Osteocyte (in vitro differentiated cells): ENCODE measurements around the gene GRM4. TPM values are rescaled to one million over a fixed set of nuclear protein-coding genes. Genes with fewer than 3 reads are reported as not detected.

Experiments used
- DNase-seq: peaks from one replicate; pipeline ENCODE4 v3.0.0; 2021; ENCODE audit warnings: mixed read lengths; ENCODE audit not compliant: unreplicated experiment; ENCODE audit errors: extremely low spot score
- H3K27ac Mint-ChIP-seq: one replicate; pipeline ENCODE4 v1.8.0; 2021; ENCODE audit warnings: mild to moderate bottlenecking, mixed read lengths; ENCODE audit not compliant: unreplicated experiment
- H3K27me3 Mint-ChIP-seq: one replicate; pipeline ENCODE4 v1.8.0; 2021; ENCODE audit warnings: mixed read lengths; ENCODE audit not compliant: unreplicated experiment
- H3K36me3 Mint-ChIP-seq: one replicate; pipeline ENCODE4 v1.8.0; 2021; ENCODE audit warnings: mixed read lengths; ENCODE audit not compliant: unreplicated experiment
- H3K4me1 Mint-ChIP-seq: one replicate; pipeline ENCODE4 v1.8.0; 2021; ENCODE audit warnings: mixed read lengths; ENCODE audit not compliant: unreplicated experiment
- H3K4me3 Mint-ChIP-seq: one replicate; pipeline ENCODE4 v1.8.0; 2021; ENCODE audit warnings: mild to moderate bottlenecking, moderate library complexity, mixed read lengths; ENCODE audit not compliant: unreplicated experiment
- H3K9me3 Mint-ChIP-seq: one replicate; pipeline ENCODE4 v1.8.0; 2021; ENCODE audit warnings: mixed read lengths; ENCODE audit not compliant: unreplicated experiment
- total RNA-seq: library from RNA; stranded (reverse); gene quantifications from 2 replicates; pipeline ENCODE4 v1.2.1, GENCODE V29; 2021
- TF ChIP-seq, protein P1 (sequence below): fragments of 200-600 bp; sonication (generic); IDR thresholded peaks from 2 replicates; pipeline ENCODE4 v1.5.0; 2021; ENCODE audit warnings: antibody characterized with exemption, mild to moderate bottlenecking, moderate library complexity

Gene GRM4
- total RNA-seq, 1 donor from 2014 or later = 0.40 TPM

DNA sequence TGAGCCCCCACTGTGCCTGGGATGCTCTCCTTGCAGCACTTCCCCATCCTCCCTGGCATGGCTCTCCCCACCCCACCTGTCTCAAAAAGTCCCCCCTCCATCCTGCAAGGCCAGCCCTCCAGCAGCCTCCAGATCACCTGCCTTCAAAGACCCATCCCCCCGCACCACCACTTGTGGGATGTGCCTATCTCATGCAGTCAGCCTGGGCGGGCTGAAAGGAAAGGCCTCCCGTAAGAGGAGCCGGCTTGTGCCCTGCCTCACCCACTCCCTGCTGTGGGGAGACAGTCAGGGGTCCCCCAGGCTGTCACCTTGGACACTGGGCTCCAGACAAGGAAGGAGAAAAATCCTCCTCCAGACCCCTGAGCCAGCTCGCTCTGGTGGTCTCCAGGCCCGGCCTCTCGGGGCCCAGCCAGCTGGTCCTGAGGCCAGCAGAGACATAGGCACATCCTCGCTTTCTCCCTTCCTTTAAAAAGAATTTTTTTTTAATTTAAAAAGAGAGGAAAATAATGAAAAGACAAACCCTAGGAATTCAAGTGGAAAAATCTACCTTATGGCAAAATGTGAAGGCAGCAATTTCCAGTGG, 77.3 kb downstream of the GRM4 start:
- TF ChIP-seq, protein P1, sequence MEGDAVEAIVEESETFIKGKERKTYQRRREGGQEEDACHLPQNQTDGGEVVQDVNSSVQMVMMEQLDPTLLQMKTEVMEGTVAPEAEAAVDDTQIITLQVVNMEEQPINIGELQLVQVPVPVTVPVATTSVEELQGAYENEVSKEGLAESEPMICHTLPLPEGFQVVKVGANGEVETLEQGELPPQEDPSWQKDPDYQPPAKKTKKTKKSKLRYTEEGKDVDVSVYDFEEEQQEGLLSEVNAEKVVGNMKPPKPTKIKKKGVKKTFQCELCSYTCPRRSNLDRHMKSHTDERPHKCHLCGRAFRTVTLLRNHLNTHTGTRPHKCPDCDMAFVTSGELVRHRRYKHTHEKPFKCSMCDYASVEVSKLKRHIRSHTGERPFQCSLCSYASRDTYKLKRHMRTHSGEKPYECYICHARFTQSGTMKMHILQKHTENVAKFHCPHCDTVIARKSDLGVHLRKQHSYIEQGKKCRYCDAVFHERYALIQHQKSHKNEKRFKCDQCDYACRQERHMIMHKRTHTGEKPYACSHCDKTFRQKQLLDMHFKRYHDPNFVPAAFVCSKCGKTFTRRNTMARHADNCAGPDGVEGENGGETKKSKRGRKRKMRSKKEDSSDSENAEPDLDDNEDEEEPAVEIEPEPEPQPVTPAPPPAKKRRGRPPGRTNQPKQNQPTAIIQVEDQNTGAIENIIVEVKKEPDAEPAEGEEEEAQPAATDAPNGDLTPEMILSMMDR = no peak
- no peak overlapping the region for H3K27ac Mint-ChIP-seq
- no peaks in the 10 kb centered on the region for H3K9me3 Mint-ChIP-seq
- H3K4me3 Mint-ChIP-seq = no peak overlapping the region
- no peaks in the 10 kb centered on the region for H3K36me3 Mint-ChIP-seq
- no peak for DNase-seq
- H3K4me1 Mint-ChIP-seq = no peaks in the 10 kb centered on the region
- peaks cover 28% of the 10 kb centered on the region for H3K27me3 Mint-ChIP-seq

GRCh38 chr6:34067814-34068213, 78.1 kb downstream of the GRM4 start:
- H3K9me3 Mint-ChIP-seq = no peaks in the 10 kb centered on the region
- TF ChIP-seq, protein P1 = no peak
- DNase-seq = no peak
- no peak overlapping the region for H3K4me3 Mint-ChIP-seq
- no peaks in the 10 kb centered on the region for H3K36me3 Mint-ChIP-seq
- H3K4me1 Mint-ChIP-seq = no peaks in the 10 kb centered on the region
- no peak overlapping the region for H3K27ac Mint-ChIP-seq
- peaks cover 33% of the 10 kb centered on the region for H3K27me3 Mint-ChIP-seq

DNA sequence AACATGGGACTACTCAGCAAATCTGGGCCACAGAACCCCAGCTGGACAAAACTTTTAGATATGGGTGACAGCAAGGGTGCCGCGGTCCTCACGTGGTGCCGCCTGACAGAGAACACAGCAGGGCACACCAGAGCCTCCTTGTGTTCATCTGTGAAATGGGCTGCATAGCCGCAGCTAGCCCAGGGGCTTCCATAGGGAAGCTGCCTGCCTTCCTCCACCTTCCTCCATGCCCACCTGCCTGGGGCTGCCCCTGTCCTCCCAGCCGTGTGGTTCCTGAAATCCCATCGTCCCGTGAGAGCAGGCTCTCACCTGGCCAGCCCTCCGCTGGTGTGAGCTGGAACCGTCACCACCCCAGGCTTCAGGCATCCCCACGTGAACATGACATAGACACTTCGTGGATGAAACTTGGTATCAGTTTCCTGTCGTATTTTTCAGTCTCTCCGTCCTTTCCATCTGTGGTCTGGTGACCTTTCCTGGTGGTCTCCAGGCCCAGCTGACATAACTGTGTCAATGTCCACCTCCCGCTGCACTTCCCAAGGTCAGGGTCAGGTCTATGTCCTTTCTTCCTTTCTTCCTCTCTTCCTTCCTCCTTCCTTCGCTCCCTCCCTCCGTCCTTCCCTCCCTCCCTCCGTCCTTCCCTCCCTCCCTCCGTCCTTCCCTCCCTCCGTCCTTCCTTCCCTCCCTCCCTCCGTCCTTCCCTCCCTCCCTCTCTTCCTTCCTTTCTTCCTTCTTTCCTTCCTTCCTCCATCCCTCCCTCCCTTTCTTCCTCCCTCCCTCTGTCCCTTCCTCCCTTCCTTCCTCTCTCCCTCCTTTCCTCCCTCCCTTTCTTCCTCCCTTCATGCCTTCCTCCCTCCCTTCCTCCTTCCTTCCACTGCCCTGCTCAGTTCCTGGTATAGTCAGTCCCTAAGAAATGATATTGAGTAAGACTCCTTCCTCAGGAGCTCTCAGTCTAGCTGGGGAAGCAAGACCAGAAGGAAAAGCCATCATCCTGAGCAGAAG, 78.8 kb downstream of the GRM4 start:
- TF ChIP-seq, protein P1 = no peak
- Mint-ChIP-seq H3K4me3 (no peak overlapping the region), H3K9me3 (no peaks in the 10 kb centered on the region), H3K27ac (no peak overlapping the region), H3K27me3 (peaks cover 38% of the 10 kb centered on the region), H3K36me3 (no peaks in the 10 kb centered on the region), H3K4me1 (no peaks in the 10 kb centered on the region)
- DNase-seq = no peak

DNA sequence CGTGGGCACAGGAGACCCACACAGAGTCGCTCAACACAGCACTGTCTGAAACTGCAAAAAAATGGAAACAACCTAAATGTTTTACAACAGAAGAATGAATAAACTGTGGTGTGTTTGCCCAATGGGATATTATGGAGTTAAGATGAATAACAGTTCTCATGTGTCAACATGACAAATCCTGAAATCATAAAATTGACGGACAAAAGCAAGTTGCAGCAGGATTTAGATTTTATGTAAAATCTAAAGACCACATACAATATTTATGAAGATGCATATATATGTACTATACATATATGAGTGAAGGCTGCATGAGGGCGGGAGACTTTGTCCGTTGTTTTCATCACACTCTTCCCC, 79.7 kb downstream of the GRM4 start:
- no peaks in the 10 kb centered on the region for H3K36me3 Mint-ChIP-seq
- H3K4me1 Mint-ChIP-seq = no peaks in the 10 kb centered on the region
- TF ChIP-seq, protein P1 = no peak
- H3K27me3 Mint-ChIP-seq = peaks cover 38% of the 10 kb centered on the region
- no peak overlapping the region for H3K27ac Mint-ChIP-seq
- no peaks in the 10 kb centered on the region for H3K9me3 Mint-ChIP-seq
- DNase-seq = no peak
- H3K4me3 Mint-ChIP-seq = no peak overlapping the region
